ENCODE data around the gene RBKS. TPM values are rescaled to one million over a fixed set of nuclear protein-coding genes. Genes with fewer than 3 reads are reported as not detected.

RBKS gene
- total RNA-seq, 1 experiment from 2014 or later = 0.54 TPM

DNA sequence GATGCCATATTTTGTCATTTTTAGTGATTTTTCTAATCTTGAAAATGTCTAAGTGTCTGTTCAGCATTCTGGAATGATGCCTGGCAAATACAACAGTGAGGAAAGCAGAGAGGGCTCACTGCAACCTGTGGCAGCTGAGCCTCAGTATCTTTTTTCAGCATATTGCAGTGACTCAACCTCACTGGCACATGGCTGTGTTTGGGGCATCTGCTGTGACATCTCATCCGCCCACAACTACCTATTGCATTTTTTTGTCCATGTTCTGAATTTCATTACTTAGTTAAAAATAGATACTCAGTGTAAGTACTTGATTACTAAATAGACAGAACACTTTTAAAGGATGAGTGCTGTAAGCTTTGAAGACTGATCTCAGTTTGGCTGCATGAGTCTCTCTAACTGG lies 11.0 kb upstream of the RBKS start:
- Histone ChIP-seq H3K4me3 (ENCODE audit: low read depth, low read length, poor library complexity, severe bottlenecking) (no peak overlapping the region), H3K36me3 (ENCODE audit: insufficient read depth, low read length, poor library complexity, severe bottlenecking) (no peaks in the 10 kb centered on the region), H3K27ac (ENCODE audit: low read depth, low read length, poor library complexity, severe bottlenecking) (no peak overlapping the region), H3K4me1 (ENCODE audit: insufficient read depth, low read length, poor library complexity, severe bottlenecking) (no peaks in the 10 kb centered on the region), H3K9me3 (ENCODE audit: low read depth, low read length, poor library complexity, severe bottlenecking) (no peaks in the 10 kb centered on the region), H3K27me3 (replicated peaks; ENCODE audit: insufficient read depth, low read depth, low read length, poor library complexity) (no peaks in the 10 kb centered on the region)
- intact Hi-C loops (cut with micrococcal nuclease; ENCODE audit: unreplicated experiment) = no loop called here
- ChIA-PET CTCF (no interaction called here), POLR2A (ENCODE audit: low non-redundant PET) (no interaction called here)
- no peak for DNase-seq (ENCODE audit: low spot score)
- no peak for TF ChIP-seq EZH2 (IDR thresholded peaks at IDR 0.05; ENCODE audit: borderline replicate concordance, low read depth, low read length, poor library complexity, severe bottlenecking)
- TF ChIP-seq, protein P1, sequence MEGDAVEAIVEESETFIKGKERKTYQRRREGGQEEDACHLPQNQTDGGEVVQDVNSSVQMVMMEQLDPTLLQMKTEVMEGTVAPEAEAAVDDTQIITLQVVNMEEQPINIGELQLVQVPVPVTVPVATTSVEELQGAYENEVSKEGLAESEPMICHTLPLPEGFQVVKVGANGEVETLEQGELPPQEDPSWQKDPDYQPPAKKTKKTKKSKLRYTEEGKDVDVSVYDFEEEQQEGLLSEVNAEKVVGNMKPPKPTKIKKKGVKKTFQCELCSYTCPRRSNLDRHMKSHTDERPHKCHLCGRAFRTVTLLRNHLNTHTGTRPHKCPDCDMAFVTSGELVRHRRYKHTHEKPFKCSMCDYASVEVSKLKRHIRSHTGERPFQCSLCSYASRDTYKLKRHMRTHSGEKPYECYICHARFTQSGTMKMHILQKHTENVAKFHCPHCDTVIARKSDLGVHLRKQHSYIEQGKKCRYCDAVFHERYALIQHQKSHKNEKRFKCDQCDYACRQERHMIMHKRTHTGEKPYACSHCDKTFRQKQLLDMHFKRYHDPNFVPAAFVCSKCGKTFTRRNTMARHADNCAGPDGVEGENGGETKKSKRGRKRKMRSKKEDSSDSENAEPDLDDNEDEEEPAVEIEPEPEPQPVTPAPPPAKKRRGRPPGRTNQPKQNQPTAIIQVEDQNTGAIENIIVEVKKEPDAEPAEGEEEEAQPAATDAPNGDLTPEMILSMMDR (conservative IDR thresholded peaks at IDR 0.05; ENCODE audit: low read depth, low read length) = no peak
- no TSS peak for BruUV-seq (replicated peaks)

DNA sequence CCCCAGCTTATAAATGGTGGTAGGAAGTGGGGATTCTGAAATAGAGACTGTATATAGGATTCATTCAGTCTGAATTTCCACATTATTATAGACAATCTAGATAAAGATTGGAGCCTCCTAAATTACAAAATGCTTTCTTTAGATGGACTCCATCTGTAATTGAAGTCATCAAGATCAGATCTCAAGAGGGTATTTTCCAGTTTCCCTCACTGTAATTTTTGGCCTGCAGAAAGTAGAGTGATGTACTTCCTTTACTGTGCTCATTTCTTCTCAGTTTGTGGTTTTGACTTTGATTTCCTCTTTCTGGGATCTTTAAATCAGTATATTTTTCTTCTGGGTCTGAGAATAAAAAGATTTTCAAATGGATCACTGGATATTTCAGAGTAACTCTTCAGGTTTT lies 7.5 kb upstream of the RBKS start:
- POLR2A ChIA-PET (ENCODE audit: low non-redundant PET) = no interaction called here
- no peak overlapping the region for H3K4me3 ChIP-seq (ENCODE audit: low read depth, low read length, poor library complexity, severe bottlenecking)
- H3K27me3 ChIP-seq (replicated peaks; ENCODE audit: insufficient read depth, low read depth, low read length, poor library complexity) = no peaks in the 10 kb centered on the region
- no peaks in the 10 kb centered on the region for H3K36me3 ChIP-seq (ENCODE audit: insufficient read depth, low read length, poor library complexity, severe bottlenecking)
- intact Hi-C loops (cut with micrococcal nuclease; ENCODE audit: unreplicated experiment) = no loop called here
- no TSS peak for BruUV-seq (replicated peaks)
- CTCF ChIA-PET = no interaction called here
- no peak for DNase-seq (ENCODE audit: low spot score)
- H3K9me3 ChIP-seq (ENCODE audit: low read depth, low read length, poor library complexity, severe bottlenecking) = no peaks in the 10 kb centered on the region
- no peaks in the 10 kb centered on the region for H3K4me1 ChIP-seq (ENCODE audit: insufficient read depth, low read length, poor library complexity, severe bottlenecking)
- no peak for TF ChIP-seq EZH2 (IDR thresholded peaks at IDR 0.05; ENCODE audit: borderline replicate concordance, low read depth, low read length, poor library complexity, severe bottlenecking)
- TF ChIP-seq, protein P1 (conservative IDR thresholded peaks at IDR 0.05; ENCODE audit: low read depth, low read length) = no peak
- H3K27ac ChIP-seq (ENCODE audit: low read depth, low read length, poor library complexity, severe bottlenecking) = no peak overlapping the region

DNA sequence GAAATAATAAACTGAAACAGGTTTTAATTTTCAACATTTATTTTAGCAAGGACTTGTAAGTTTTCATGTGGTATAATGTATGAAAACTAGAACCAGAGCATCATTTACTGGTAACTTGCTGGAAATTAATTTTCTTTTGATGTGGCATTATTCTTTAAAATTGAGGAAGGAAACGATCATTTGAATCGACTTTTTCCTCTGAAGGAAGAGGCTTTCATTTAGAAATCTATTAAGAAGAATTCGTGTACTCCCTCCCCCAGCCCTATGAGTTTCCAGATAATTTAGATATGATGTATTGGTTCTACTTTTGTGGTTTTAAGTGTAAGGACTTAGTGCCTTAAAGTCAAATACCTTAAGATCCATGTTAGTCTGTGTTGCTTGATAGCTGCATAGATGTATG lies 2.8 kb upstream of the RBKS start:
- CTCF ChIA-PET = no interaction called here
- Histone ChIP-seq H3K36me3 (ENCODE audit: insufficient read depth, low read length, poor library complexity, severe bottlenecking) (no peaks in the 10 kb centered on the region), H3K27me3 (replicated peaks; ENCODE audit: insufficient read depth, low read depth, low read length, poor library complexity) (no peaks in the 10 kb centered on the region), H3K27ac (ENCODE audit: low read depth, low read length, poor library complexity, severe bottlenecking) (no peak overlapping the region), H3K4me1 (ENCODE audit: insufficient read depth, low read length, poor library complexity, severe bottlenecking) (peaks cover 4% of the 10 kb centered on the region), H3K4me3 (ENCODE audit: low read depth, low read length, poor library complexity, severe bottlenecking) (no peak overlapping the region), H3K9me3 (ENCODE audit: low read depth, low read length, poor library complexity, severe bottlenecking) (no peaks in the 10 kb centered on the region)
- intact Hi-C loops (cut with micrococcal nuclease; ENCODE audit: unreplicated experiment) = loop anchor here (5.0 kb wide), 1 partner anchor 499 kb away; the partner anchor contains the start of gene FOSL2
- POLR2A ChIA-PET (ENCODE audit: low non-redundant PET) = no interaction called here
- DNase-seq (ENCODE audit: low spot score) = no peak
- BruUV-seq (replicated peaks) = no TSS peak
- TF ChIP-seq, protein P1 (conservative IDR thresholded peaks at IDR 0.05; ENCODE audit: low read depth, low read length) = no peak
- no peak for TF ChIP-seq EZH2 (IDR thresholded peaks at IDR 0.05; ENCODE audit: borderline replicate concordance, low read depth, low read length, poor library complexity, severe bottlenecking)

Data from A673 (cell line).